HepG2 (cell line): ENCODE results near the gene KCTD5. TPM values are rescaled to one million over a fixed set of nuclear protein-coding genes. Genes with fewer than 3 reads are reported as not detected.

Experiments used
- CEBPG ChIP-seq: IDR thresholded peaks from 2 replicates; pipeline ENCODE4 v1.6.1; 2016
- CHD2 ChIP-seq: IDR thresholded peaks from 2 replicates; pipeline ENCODE4 v1.6.1; 2011; ENCODE audit warnings: low read depth, low read length, improper control_type of control experiment
- HDAC6 ChIP-seq: fragments of 200-600 bp; sonication (generic); IDR thresholded peaks from 2 replicates; pipeline ENCODE4 v1.7.0; 2017; ENCODE audit warnings: mild to moderate bottlenecking, antibody characterized with exemption, low read length, low read depth
- HHEX ChIP-seq: IDR thresholded peaks from 2 replicates; pipeline ENCODE4 v1.6.1; 2016; ENCODE audit warnings: control low read depth
- KMT2B ChIP-seq: IDR thresholded peaks from 2 replicates; pipeline ENCODE4 v1.6.1; 2016; ENCODE audit warnings: missing genetic modification reagents, missing compliant biosample characterization
- MTF1 ChIP-seq: sonication (generic); formaldehyde crosslinking; IDR thresholded peaks from 2 replicates; pipeline ENCODE4 v1.5.0; 2020; ENCODE audit warnings: missing genetic modification reagents
- NCOA2 ChIP-seq: sonication (generic); formaldehyde crosslinking; IDR thresholded peaks from 2 replicates; pipeline ENCODE4 v1.8.0; 2022; ENCODE audit warnings: inconsistent platforms
- RBFOX2 ChIP-seq: fragments of 200-400 bp; formaldehyde crosslinking; IDR thresholded peaks from 2 replicates; pipeline ENCODE4 v1.6.1; 2017; ENCODE audit warnings: low read depth, mild to moderate bottlenecking, low read length
- REXO4 ChIP-seq: sonication (generic); formaldehyde crosslinking; IDR thresholded peaks from 2 replicates; pipeline ENCODE4 v1.8.0; 2022; ENCODE audit warnings: missing genetic modification reagents, mild to moderate bottlenecking, borderline replicate concordance
- SALL1 ChIP-seq: sonication (generic); formaldehyde crosslinking; IDR thresholded peaks from 2 replicates; pipeline ENCODE4 v1.8.0; 2022; ENCODE audit warnings: mild to moderate bottlenecking, missing genetic modification reagents
- SP2 ChIP-seq: sonication (generic); formaldehyde crosslinking; IDR thresholded peaks from 2 replicates; pipeline ENCODE4 v1.5.1; 2020; ENCODE audit warnings: mild to moderate bottlenecking, missing genetic modification reagents
- THYN1 ChIP-seq: sonication (generic); formaldehyde crosslinking; IDR thresholded peaks from 2 replicates; pipeline ENCODE4 v1.8.1; 2023; ENCODE audit warnings: low read depth, mild to moderate bottlenecking, moderate library complexity, missing genetic modification reagents, borderline replicate concordance
- ZNF234 ChIP-seq: sonication (generic); formaldehyde crosslinking; conservative IDR thresholded peaks from 2 replicates; pipeline ENCODE4 v1.5.1; 2020; ENCODE audit warnings: mild to moderate bottlenecking, missing genetic modification reagents
- ZNF24 ChIP-seq: fragments of 450-650 bp; IDR thresholded peaks from 2 replicates; pipeline ENCODE4 v1.6.1; 2017; ENCODE audit warnings: antibody characterized with exemption, mild to moderate bottlenecking
- ZNF3 ChIP-seq: IDR thresholded peaks from 2 replicates; pipeline ENCODE4 v1.7.0; 2017; ENCODE audit warnings: inconsistent platforms
- ZNF317 ChIP-seq: sonication (generic); formaldehyde crosslinking; IDR thresholded peaks from 2 replicates; pipeline ENCODE4 v1.5.0; 2020; ENCODE audit warnings: mild to moderate bottlenecking, missing genetic modification reagents
- ZNF354B ChIP-seq: sonication (generic); formaldehyde crosslinking; IDR thresholded peaks from 2 replicates; pipeline ENCODE4 v1.8.0; 2022; ENCODE audit warnings: mild to moderate bottlenecking, missing genetic modification reagents
- ZNF451 ChIP-seq: sonication (generic); formaldehyde crosslinking; IDR thresholded peaks from 2 replicates; pipeline ENCODE4 v1.5.0; 2020; ENCODE audit warnings: mild to moderate bottlenecking, missing genetic modification reagents
- ZNF546 ChIP-seq: sonication (generic); formaldehyde crosslinking; conservative IDR thresholded peaks from 2 replicates; pipeline ENCODE4 v1.8.1; 2023; ENCODE audit warnings: mild to moderate bottlenecking, missing genetic modification reagents
- ZNF577 ChIP-seq: sonication (generic); formaldehyde crosslinking; IDR thresholded peaks from 2 replicates; pipeline ENCODE4 v1.4.0; 2020; ENCODE audit warnings: mild to moderate bottlenecking, low read depth, missing genetic modification reagents, borderline replicate concordance
- ZNF746 ChIP-seq: sonication (generic); formaldehyde crosslinking; IDR thresholded peaks from 2 replicates; pipeline ENCODE4 v1.8.0; 2022; ENCODE audit warnings: mild to moderate bottlenecking, missing genetic modification reagents
- ZNF891 ChIP-seq: sonication (generic); formaldehyde crosslinking; IDR thresholded peaks from 2 replicates; pipeline ENCODE4 v1.5.0; 2020; ENCODE audit warnings: mild to moderate bottlenecking, missing genetic modification reagents
- polyA plus RNA-seq, 8 experiments: library from polyadenylated mRNA; depleted of rRNA in 3 of 8; stranded (reverse) in 7 of 8; unstranded in 1 of 8; fragments of >200 nt; fragmentation: Illumina TruSeq in 4 of 8; extraction: Trizol in 4 of 8; gene quantifications; 2 replicates each; pipeline versions ENCODE4 v1.2.1 to v1.2.3, GENCODE V29; 2011 to 2016; ENCODE audit warnings: low read depth in 4 of 8, missing spikeins in 1 of 8, mixed read lengths in 1 of 8; ENCODE audit not compliant: insufficient read depth in 1 of 8
- total RNA-seq, 5 experiments: library from RNA; depleted of rRNA; stranded (reverse); fragments of >200 nt; fragmentation: Illumina TruSeq; extraction: Trizol; gene quantifications; 2 replicates each; pipeline ENCODE4 v1.2.3, GENCODE V29; 2016; ENCODE audit warnings: low read depth in 1 of 5
- TF ChIP-seq, protein P1 (sequence below): fragments of 450-650 bp; IDR thresholded peaks from 2 replicates; pipeline ENCODE4 v1.6.1; 2017; ENCODE audit warnings: mild to moderate bottlenecking
- TF ChIP-seq, protein P2 (sequence below): IDR thresholded peaks from 2 replicates; pipeline ENCODE4 v1.6.1; 2016
- TF ChIP-seq, protein P3 (sequence below): IDR thresholded peaks from 2 replicates; pipeline ENCODE4 v1.6.1; 2016; ENCODE audit warnings: missing compliant biosample characterization, missing genetic modification reagents, borderline replicate concordance

KCTD5 gene
- total and polyA plus RNA-seq, 2 of the 13 experiments (the other 11 are each of a cell fraction or from before 2014, with no cell fraction given) = 25.4 to 29.8 TPM

DNA sequence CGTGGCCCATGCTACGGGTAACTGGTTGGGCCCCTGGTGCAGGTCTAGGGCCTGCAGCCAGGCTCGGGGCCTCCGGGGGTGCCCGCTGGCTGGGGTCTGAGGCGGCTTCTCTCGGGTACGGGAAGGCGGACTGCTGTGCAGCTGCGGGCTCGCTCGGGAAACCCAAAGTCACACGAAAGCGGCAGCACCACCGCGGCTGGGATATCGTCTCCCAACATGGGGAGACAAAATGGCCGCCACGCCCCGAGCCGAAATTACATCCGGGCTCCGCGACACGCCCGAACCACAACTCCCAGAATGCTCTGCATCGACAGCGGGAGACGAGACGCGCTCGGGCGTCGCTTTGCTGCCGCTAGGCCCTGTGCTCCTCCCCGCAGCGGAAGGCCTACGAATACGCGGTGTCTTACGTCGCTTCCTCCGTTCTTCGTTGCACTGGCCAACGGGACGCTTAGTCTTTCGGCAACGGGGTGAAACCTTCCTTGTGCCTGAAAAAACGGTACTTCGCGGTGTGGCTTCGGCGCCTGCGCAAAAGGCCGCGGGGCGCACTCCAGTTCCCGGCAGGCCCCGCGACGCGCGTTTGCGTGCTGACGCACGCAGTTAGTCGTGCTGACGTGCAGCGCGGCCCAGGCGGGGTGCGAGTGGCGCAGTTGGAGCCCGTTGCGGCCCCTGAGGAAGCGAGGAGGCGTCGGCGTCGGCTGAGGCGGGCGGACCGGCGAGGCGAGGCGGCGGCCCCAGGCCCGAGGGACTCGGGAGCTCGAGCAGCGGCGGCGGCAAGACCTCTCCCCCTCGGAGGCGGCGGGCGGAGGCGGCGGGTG is 69.9 kb downstream of the KCTD5 start, which contains the start of gene SRRM2 (continued):
- TF ChIP-seq NCOA2 (CRISPR knock-in tag) = no peak
- TF ChIP-seq, protein P1, sequence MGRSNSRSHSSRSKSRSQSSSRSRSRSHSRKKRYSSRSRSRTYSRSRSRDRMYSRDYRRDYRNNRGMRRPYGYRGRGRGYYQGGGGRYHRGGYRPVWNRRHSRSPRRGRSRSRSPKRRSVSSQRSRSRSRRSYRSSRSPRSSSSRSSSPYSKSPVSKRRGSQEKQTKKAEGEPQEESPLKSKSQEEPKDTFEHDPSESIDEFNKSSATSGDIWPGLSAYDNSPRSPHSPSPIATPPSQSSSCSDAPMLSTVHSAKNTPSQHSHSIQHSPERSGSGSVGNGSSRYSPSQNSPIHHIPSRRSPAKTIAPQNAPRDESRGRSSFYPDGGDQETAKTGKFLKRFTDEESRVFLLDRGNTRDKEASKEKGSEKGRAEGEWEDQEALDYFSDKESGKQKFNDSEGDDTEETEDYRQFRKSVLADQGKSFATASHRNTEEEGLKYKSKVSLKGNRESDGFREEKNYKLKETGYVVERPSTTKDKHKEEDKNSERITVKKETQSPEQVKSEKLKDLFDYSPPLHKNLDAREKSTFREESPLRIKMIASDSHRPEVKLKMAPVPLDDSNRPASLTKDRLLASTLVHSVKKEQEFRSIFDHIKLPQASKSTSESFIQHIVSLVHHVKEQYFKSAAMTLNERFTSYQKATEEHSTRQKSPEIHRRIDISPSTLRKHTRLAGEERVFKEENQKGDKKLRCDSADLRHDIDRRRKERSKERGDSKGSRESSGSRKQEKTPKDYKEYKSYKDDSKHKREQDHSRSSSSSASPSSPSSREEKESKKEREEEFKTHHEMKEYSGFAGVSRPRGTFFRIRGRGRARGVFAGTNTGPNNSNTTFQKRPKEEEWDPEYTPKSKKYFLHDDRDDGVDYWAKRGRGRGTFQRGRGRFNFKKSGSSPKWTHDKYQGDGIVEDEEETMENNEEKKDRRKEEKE = no peak
- peak; percentile 76 for TF ChIP-seq SALL1 (CRISPR knock-in tag)
- no peak for TF ChIP-seq HDAC6
- no peak for TF ChIP-seq ZNF746
- TF ChIP-seq RBFOX2 = peak; percentile 97
- peak; percentile 7; the same call in 1 of the 2 replicates for TF ChIP-seq SP2 (CRISPR knock-in tag)
- peak; percentile 74; the same call in 1 of the 2 replicates for TF ChIP-seq ZNF354B (CRISPR knock-in tag)
- TF ChIP-seq CEBPG (CRISPR knock-in tag) = no peak
- peak; percentile 62 for TF ChIP-seq ZNF317 (CRISPR knock-in tag)
- 0 out of 2 replicates have a peak, but pooled peaks have one; percentile 25 for TF ChIP-seq REXO4
- no peak for TF ChIP-seq THYN1
- no peak for TF ChIP-seq ZNF24
- peak; percentile 95 for TF ChIP-seq ZNF891 (CRISPR knock-in tag)
- 0 out of 2 replicates have a peak, but pooled peaks have one; percentile 14 for TF ChIP-seq ZNF546
- TF ChIP-seq MTF1 (CRISPR knock-in tag) = no peak; the same call in 1 of the 2 replicates
- 0 out of 2 replicates have a peak, but pooled peaks have one; percentile 86 for TF ChIP-seq ZNF234 (CRISPR knock-in tag)
- TF ChIP-seq, protein P2, sequence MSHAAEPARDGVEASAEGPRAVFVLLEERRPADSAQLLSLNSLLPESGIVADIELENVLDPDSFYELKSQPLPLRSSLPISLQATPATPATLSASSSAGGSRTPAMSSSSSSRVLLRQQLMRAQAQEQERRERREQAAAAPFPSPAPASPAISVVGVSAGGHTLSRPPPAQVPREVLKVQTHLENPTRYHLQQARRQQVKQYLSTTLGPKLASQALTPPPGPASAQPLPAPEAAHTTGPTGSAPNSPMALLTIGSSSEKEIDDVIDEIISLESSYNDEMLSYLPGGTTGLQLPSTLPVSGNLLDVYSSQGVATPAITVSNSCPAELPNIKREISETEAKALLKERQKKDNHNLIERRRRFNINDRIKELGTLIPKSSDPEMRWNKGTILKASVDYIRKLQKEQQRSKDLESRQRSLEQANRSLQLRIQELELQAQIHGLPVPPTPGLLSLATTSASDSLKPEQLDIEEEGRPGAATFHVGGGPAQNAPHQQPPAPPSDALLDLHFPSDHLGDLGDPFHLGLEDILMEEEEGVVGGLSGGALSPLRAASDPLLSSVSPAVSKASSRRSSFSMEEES = no peak
- peak; percentile 72 for TF ChIP-seq ZNF451 (CRISPR knock-in tag)
- TF ChIP-seq ZNF3 (CRISPR knock-in tag) = no peak
- TF ChIP-seq KMT2B (CRISPR knock-in tag) = peak; percentile 43
- TF ChIP-seq CHD2 = no peak
- no peak; the same call in 1 of the 2 replicates for TF ChIP-seq ZNF577 (CRISPR knock-in tag)
- TF ChIP-seq HHEX (CRISPR knock-in tag) = no peak; the same call in none of the 2 replicates
- TF ChIP-seq, protein P3, sequence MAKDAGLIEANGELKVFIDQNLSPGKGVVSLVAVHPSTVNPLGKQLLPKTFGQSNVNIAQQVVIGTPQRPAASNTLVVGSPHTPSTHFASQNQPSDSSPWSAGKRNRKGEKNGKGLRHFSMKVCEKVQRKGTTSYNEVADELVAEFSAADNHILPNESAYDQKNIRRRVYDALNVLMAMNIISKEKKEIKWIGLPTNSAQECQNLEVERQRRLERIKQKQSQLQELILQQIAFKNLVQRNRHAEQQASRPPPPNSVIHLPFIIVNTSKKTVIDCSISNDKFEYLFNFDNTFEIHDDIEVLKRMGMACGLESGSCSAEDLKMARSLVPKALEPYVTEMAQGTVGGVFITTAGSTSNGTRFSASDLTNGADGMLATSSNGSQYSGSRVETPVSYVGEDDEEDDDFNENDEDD (CRISPR knock-in tag) = peak; percentile 69; the same call in 1 of the 2 replicates
